ENCODE results near the gene ESRRB.

Gene ESRRB

DNA sequence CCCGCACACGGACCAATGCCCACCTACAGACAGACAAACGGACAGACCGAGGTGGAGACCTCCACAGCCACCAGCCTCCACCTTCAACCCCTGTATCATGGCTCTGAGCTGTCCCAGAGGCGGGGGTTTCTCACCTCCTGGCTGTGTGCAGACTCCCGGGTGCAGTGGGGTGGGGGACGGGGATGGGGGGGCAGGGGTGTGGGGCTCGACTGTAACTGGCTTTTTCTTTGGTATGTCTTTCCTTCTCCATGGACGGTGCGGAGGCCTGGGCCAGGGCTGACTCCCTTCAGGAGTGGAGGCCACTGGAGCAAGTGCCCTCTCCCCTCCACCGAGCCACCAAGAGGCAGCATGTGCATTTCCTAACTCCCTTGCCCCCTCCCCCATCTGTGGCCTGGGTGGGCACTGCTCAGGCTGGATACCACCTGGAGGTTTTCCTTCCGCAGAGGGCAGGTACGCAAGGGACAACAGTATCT lies 122.6 kb downstream of the ESRRB start:
- Histone ChIP-seq H3K36me3 (ENCODE audit: control insufficient read depth, insufficient read depth, low read length) (no peaks in the 10 kb centered on the region), H3K4me3 (ENCODE audit: extremely low read depth, insufficient read depth, low read length, poor library complexity, severe bottlenecking) (no peak overlapping the region), H3K27ac (ENCODE audit: low read depth, low read length, severe bottlenecking) (no peak overlapping the region), H3K4me1 (ENCODE audit: control insufficient read depth, insufficient read depth, low read length, poor library complexity, severe bottlenecking) (no peaks in the 10 kb centered on the region), H3K9me3 (ENCODE audit: control insufficient read depth, low read length) (no peaks in the 10 kb centered on the region)
- WGBS, 2 experiments (ENCODE audit: insufficient coverage in 2 of 2) = 90 to 100% methylated on average over 5 to 6 of the region's 13 CpGs

DNA sequence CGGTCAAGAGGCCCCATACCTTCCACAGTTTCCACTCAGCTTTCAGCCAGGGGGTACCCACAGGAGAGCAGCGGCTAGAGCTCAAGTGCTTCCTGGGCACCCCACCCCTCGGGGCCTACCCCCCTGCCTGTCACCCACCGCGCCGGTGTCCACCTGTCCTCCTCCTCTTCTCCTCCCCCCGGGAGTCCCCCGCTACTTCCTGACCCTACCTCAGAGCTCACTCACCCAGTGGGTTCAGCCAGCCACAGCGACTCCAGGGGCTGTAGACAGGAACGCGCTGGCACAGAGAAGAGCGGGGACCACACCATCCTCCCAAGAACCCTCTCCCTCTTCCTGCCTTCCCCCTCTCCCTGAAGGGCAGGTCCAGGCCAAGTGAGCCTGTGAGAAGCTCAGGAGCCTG lies 123.0 kb downstream of the ESRRB start:
- H3K4me3 ChIP-seq (ENCODE audit: extremely low read depth, insufficient read depth, low read length, poor library complexity, severe bottlenecking) = no peak overlapping the region
- H3K27ac ChIP-seq (ENCODE audit: low read depth, low read length, severe bottlenecking) = no peak overlapping the region
- no peaks in the 10 kb centered on the region for H3K9me3 ChIP-seq (ENCODE audit: control insufficient read depth, low read length)
- 83 to 93% methylated on average over 3 to 12 of the region's 12 CpGs for WGBS, 2 experiments (ENCODE audit: insufficient coverage in 2 of 2)
- H3K36me3 ChIP-seq (ENCODE audit: control insufficient read depth, insufficient read depth, low read length) = no peaks in the 10 kb centered on the region
- H3K4me1 ChIP-seq (ENCODE audit: control insufficient read depth, insufficient read depth, low read length, poor library complexity, severe bottlenecking) = no peaks in the 10 kb centered on the region

DNA sequence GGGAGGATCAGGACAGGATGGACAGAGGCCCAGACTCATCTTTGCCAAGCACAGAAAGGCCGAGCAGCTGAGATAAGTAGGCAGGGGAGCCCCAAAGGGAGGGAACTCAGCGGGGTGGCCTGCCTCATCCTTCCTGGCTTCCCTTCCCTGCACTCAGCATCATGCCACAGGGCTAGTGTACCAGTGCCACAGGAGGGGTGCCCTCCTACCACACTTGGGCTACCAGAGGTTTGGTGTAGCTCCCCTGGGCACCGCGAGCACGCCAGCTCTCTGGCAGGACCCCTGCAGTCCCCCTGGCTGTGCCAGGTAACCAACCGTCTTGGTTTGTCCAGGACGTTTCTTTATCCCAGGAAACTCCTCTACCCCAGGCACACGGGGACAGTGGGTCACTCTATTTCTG lies 123.5 kb downstream of the ESRRB start:
- no peak overlapping the region for H3K4me3 ChIP-seq (ENCODE audit: extremely low read depth, insufficient read depth, low read length, poor library complexity, severe bottlenecking)
- H3K4me1 ChIP-seq (ENCODE audit: control insufficient read depth, insufficient read depth, low read length, poor library complexity, severe bottlenecking) = no peaks in the 10 kb centered on the region
- 85 to 93% methylated on average over 5 to 8 of the region's 8 CpGs for WGBS, 2 experiments (ENCODE audit: insufficient coverage in 2 of 2)
- no peaks in the 10 kb centered on the region for H3K9me3 ChIP-seq (ENCODE audit: control insufficient read depth, low read length)
- no peaks in the 10 kb centered on the region for H3K36me3 ChIP-seq (ENCODE audit: control insufficient read depth, insufficient read depth, low read length)
- no peak overlapping the region for H3K27ac ChIP-seq (ENCODE audit: low read depth, low read length, severe bottlenecking)

DNA sequence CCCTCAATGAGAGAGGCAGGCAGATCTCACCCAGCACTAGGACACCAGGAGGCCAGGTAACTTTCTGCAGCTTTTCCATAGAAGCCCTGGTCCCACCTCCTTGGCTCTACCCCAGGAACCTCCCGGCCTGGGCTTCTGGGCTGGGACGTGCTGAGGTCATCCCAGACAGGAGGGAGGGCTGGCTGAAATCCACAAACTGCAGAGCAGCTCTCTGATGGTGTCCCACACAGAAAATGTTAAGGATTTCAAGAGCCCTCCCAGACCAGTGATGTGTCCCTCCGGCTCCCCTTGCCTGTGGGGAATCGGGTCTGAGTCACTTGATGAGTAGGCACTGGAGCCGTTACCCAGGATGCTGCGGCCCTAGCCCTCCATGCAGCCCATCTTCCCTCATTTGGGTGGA lies 124.1 kb downstream of the ESRRB start:
- Histone ChIP-seq H3K4me1 (ENCODE audit: control insufficient read depth, insufficient read depth, low read length, poor library complexity, severe bottlenecking) (no peaks in the 10 kb centered on the region), H3K4me3 (ENCODE audit: extremely low read depth, insufficient read depth, low read length, poor library complexity, severe bottlenecking) (no peak overlapping the region), H3K36me3 (ENCODE audit: control insufficient read depth, insufficient read depth, low read length) (no peaks in the 10 kb centered on the region), H3K9me3 (ENCODE audit: control insufficient read depth, low read length) (no peaks in the 10 kb centered on the region), H3K27ac (ENCODE audit: low read depth, low read length, severe bottlenecking) (no peak overlapping the region)
- WGBS, 2 experiments (ENCODE audit: insufficient coverage in 2 of 2) = 86 to 87% methylated on average over 5 to 6 of the region's 6 CpGs

DNA sequence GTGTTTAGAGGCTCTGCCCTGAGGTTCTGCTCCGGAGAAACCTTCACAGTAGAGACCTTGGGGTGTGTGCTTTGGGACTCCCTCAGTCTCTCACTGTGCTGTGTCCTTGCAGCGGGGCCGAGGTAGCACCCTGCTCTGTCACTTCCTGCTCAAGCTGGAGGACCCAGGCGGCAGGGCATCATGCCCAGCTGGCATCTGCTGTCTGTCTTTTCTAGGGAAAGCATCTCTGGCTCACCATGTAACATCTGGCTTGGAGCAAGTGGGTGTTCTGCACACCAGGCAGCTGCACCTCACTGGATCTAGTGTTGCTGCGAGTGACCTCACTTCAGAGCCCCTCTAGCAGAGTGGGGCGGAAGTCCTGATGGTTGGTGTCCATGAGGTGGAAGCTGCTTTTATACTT lies 124.5 kb downstream of the ESRRB start:
- no peak overlapping the region for H3K27ac ChIP-seq (ENCODE audit: low read depth, low read length, severe bottlenecking)
- no peak overlapping the region for H3K4me3 ChIP-seq (ENCODE audit: extremely low read depth, insufficient read depth, low read length, poor library complexity, severe bottlenecking)
- WGBS, 2 experiments (ENCODE audit: insufficient coverage in 2 of 2) = 93 to 96% methylated on average over 4 to 5 of the region's 6 CpGs
- no peaks in the 10 kb centered on the region for H3K9me3 ChIP-seq (ENCODE audit: control insufficient read depth, low read length)
- H3K36me3 ChIP-seq (ENCODE audit: control insufficient read depth, insufficient read depth, low read length) = no peaks in the 10 kb centered on the region
- no peaks in the 10 kb centered on the region for H3K4me1 ChIP-seq (ENCODE audit: control insufficient read depth, insufficient read depth, low read length, poor library complexity, severe bottlenecking)

DNA sequence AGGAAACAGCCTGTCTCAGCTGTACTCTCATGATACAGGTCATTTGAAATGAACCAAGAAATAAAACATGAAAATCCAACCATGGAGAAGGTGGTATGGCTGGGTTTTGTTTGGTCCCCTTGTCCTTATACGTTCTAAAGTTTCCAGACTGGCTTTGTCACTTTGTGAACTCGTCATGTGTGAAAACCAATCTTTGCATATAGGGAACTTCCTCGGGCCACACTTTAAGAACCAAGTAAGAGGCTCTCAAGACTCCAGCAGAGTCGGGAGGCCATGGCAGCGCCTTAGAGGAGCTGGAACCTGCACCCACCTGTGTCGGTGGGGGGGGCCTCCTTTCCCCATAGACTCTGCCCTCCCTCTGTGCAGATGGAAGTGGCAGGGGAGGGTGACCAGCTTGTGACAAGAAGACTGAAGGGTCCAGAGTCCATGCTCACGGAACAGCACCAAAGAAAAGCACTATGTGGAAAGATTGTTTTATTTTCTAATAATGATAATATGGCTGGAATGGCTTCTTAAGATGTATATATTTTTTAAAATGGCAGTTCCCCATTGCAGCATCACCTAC lies 125.3 kb downstream of the ESRRB start:
- H3K4me1 ChIP-seq (ENCODE audit: control insufficient read depth, insufficient read depth, low read length, poor library complexity, severe bottlenecking) = no peaks in the 10 kb centered on the region
- no peaks in the 10 kb centered on the region for H3K36me3 ChIP-seq (ENCODE audit: control insufficient read depth, insufficient read depth, low read length)
- H3K4me3 ChIP-seq (ENCODE audit: extremely low read depth, insufficient read depth, low read length, poor library complexity, severe bottlenecking) = no peak overlapping the region
- no peaks in the 10 kb centered on the region for H3K9me3 ChIP-seq (ENCODE audit: control insufficient read depth, low read length)
- no peak overlapping the region for H3K27ac ChIP-seq (ENCODE audit: low read depth, low read length, severe bottlenecking)
- 91 to 96% methylated on average over 4 of the region's 7 CpGs for WGBS, 2 experiments (ENCODE audit: insufficient coverage in 2 of 2)

DNA sequence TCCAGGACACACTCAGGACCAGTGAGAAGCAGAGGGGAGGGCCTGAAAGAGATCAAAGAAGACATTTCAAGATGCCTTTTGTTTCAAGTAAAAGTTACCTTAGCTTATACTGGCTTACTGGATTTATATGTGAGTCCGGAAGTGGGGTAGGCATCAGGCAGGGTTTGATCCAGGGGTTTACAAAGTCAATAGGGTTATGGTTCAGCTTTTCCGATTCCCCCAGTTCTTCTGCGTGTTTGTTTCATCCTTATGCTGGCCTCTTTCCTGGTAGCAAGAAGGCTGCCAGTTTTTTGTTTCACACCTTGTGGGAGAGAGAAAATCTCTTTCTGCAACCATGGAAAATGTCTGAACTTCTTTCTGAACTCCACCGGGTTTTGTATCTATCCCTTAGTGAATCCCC lies 126.3 kb downstream of the ESRRB start:
- Histone ChIP-seq H3K36me3 (ENCODE audit: control insufficient read depth, insufficient read depth, low read length) (no peaks in the 10 kb centered on the region), H3K4me1 (ENCODE audit: control insufficient read depth, insufficient read depth, low read length, poor library complexity, severe bottlenecking) (no peaks in the 10 kb centered on the region), H3K27ac (ENCODE audit: low read depth, low read length, severe bottlenecking) (no peak overlapping the region), H3K9me3 (ENCODE audit: control insufficient read depth, low read length) (no peaks in the 10 kb centered on the region), H3K4me3 (ENCODE audit: extremely low read depth, insufficient read depth, low read length, poor library complexity, severe bottlenecking) (no peak overlapping the region)
- 97 to 100% methylated on average over 2 to 3 of the region's 4 CpGs for WGBS, 2 experiments (ENCODE audit: insufficient coverage in 2 of 2)

DNA sequence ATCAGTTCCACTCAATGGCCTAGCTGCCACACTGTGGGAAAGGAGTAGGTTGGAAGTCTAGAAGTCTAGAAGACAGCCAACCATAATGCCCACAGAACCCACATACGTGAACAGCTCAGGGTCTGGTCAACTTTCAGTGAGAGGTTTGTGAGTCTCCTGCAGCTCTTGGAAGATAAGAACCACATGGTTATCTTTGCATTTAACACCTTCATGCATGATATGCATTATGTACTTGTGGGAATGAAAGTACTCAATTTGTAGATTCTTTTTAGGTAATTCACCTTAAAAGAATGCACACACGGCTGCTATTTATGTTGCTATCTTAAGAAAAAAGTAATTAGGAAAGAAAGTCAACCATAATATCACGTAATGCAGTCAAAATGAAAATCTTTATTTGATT lies 126.7 kb downstream of the ESRRB start:
- H3K4me3 ChIP-seq (ENCODE audit: extremely low read depth, insufficient read depth, low read length, poor library complexity, severe bottlenecking) = no peak overlapping the region
- no peaks in the 10 kb centered on the region for H3K9me3 ChIP-seq (ENCODE audit: control insufficient read depth, low read length)
- H3K27ac ChIP-seq (ENCODE audit: low read depth, low read length, severe bottlenecking) = no peak overlapping the region
- 90 to 100% methylated on average over 1 to 2 of the region's 3 CpGs for WGBS, 2 experiments (ENCODE audit: insufficient coverage in 2 of 2)
- no peaks in the 10 kb centered on the region for H3K36me3 ChIP-seq (ENCODE audit: control insufficient read depth, insufficient read depth, low read length)
- no peaks in the 10 kb centered on the region for H3K4me1 ChIP-seq (ENCODE audit: control insufficient read depth, insufficient read depth, low read length, poor library complexity, severe bottlenecking)

DNA sequence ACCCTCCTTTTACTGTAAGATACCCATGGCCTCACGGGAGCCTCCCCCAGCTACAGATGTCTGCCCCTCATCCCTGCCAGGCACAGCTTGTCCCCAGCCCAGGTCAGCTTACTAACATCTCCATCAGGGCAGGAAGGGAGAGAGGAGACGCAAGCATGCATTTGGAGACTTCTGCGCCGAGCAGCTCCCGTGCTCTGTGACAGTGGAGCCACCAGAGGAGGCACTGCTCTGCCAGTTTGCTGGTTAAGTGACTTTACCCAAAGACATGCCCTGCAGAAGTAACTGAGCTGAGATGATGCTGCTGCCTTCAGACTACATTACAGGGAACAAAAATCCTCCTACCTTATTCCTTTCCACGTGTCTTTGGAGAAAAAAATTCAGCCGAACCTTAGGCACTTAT lies 133.4 kb downstream of the ESRRB start:
- no peak overlapping the region for H3K27ac ChIP-seq (ENCODE audit: low read depth, low read length, severe bottlenecking)
- whole genome bisulfite sequencing, 2 experiments (ENCODE audit: insufficient coverage in 2 of 2) = 77 to 88% methylated on average over 4 to 5 of the region's 7 CpGs
- H3K4me1 ChIP-seq (ENCODE audit: control insufficient read depth, insufficient read depth, low read length, poor library complexity, severe bottlenecking) = no peaks in the 10 kb centered on the region
- H3K4me3 ChIP-seq (ENCODE audit: extremely low read depth, insufficient read depth, low read length, poor library complexity, severe bottlenecking) = no peak overlapping the region
- H3K9me3 ChIP-seq (ENCODE audit: control insufficient read depth, low read length) = no peaks in the 10 kb centered on the region
- no peaks in the 10 kb centered on the region for H3K36me3 ChIP-seq (ENCODE audit: control insufficient read depth, insufficient read depth, low read length)

DNA sequence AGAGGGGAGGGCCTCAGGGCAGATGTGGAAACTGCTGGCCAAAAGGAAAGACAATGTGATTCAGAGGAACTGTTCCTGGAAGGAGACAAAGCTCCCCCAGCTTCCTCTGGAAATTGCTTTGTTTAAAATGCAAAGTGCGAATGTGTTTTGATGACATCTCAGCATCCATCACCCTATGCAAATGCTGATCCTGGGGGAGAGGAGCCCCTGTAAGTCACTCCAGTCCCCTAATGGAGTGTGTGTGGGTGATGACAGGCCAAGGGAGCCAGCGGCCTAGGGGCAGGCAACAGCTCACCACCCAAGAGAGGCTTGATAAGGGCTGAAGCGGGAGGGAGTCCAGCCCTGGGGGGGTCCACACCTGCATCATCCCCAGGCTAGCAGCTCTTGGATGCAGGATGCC lies 134.2 kb downstream of the ESRRB start:
- no peaks in the 10 kb centered on the region for H3K4me1 ChIP-seq (ENCODE audit: control insufficient read depth, insufficient read depth, low read length, poor library complexity, severe bottlenecking)
- WGBS, 2 experiments (ENCODE audit: insufficient coverage in 2 of 2) = 80 to 86% methylated on average over 1 of the region's 3 CpGs
- H3K9me3 ChIP-seq (ENCODE audit: control insufficient read depth, low read length) = no peaks in the 10 kb centered on the region
- H3K36me3 ChIP-seq (ENCODE audit: control insufficient read depth, insufficient read depth, low read length) = no peaks in the 10 kb centered on the region
- H3K4me3 ChIP-seq (ENCODE audit: extremely low read depth, insufficient read depth, low read length, poor library complexity, severe bottlenecking) = no peak overlapping the region
- H3K27ac ChIP-seq (ENCODE audit: low read depth, low read length, severe bottlenecking) = no peak overlapping the region

DNA sequence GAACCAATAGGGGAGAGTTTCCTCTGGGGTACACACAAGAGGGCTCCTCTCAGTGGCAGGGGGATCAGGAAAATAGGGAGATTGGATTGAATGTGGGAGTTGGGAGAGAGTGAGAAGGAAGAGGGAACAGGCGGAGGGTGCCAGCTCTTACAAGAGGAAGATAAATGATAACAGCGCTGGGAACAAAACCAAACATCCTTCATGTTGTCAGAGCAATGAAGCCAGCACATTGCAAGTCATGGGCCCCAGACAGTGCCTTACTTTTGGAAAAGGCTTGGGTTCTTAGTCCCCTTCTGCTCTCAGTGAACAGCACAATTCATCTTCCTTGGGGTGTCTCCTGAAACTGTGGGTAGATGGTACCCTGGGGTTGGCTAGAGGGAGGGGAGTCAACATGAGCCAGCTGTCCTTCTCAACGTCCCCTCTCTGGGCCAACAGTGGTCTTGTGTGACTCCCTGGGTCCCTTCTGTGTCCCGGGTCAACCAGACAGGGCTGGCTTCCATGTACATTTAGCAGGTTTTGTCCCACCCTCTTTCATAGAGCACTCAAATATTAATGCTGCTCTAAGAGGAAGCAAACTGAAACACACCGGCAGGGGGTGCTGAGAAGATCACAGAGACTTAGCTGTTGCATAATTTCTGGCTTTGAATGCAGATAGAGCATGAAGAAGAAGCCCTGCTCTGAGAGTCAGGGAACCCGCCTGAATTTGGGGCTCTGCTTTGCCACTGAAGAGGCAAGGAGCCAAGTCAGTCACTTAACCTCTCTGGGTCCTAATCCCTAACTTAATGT lies 138.5 kb downstream of the ESRRB start:
- Histone ChIP-seq H3K9me3 (ENCODE audit: control insufficient read depth, low read length) (no peaks in the 10 kb centered on the region), H3K36me3 (ENCODE audit: control insufficient read depth, insufficient read depth, low read length) (no peaks in the 10 kb centered on the region), H3K4me3 (ENCODE audit: extremely low read depth, insufficient read depth, low read length, poor library complexity, severe bottlenecking) (no peak overlapping the region), H3K27ac (ENCODE audit: low read depth, low read length, severe bottlenecking) (no peak overlapping the region), H3K4me1 (ENCODE audit: control insufficient read depth, insufficient read depth, low read length, poor library complexity, severe bottlenecking) (no peaks in the 10 kb centered on the region)
- 87 to 89% methylated on average over 4 to 6 of the region's 6 CpGs for WGBS, 2 experiments (ENCODE audit: insufficient coverage in 2 of 2)

Measured in mesodermal cell (in vitro differentiated cells).